A673 (cell line): ENCODE results near the gene BSDC1. TPM values are rescaled to one million over a fixed set of nuclear protein-coding genes. Genes with fewer than 3 reads are reported as not detected.
A peak's percentile ranks its signal among the peaks of the same experiment; 100 is the strongest.

Experiments used
- BruUV-seq: library from RNA; stranded (reverse); fragments of 400-500 nt; replicated peaks from 2 replicates; lab custom pipeline; 2021; lab: Mats Ljungman, UMichigan
- CTCF ChIA-PET: fragments of 300-600 bp; sonication (Branson Sonifier 250); formaldehyde crosslinking; loops from one replicate; lab custom pipeline; 2022; ENCODE audit warnings: antibody characterized with exemption; lab: Charles Lee
- POLR2A ChIA-PET: fragments of 300-600 bp; sonication (Branson Sonifier 250); formaldehyde crosslinking; loops from one replicate; lab custom pipeline; 2022; ENCODE audit warnings: antibody characterized with exemption; ENCODE audit not compliant: low non-redundant PET; lab: Charles Lee
- DNase-seq: peaks from one replicate; pipeline ENCODE4 v3.0.0-alpha.2; 2015; ENCODE audit warnings: low spot score
- H3K27ac ChIP-seq: fragments of 200-600 bp; sonication (generic); 2 replicates; pipeline ENCODE4 v1.5.1; 2016; ENCODE audit warnings: mixed run types, low read depth, mild to moderate bottlenecking, mixed read lengths, antibody characterized with exemption, low read length; ENCODE audit not compliant: poor library complexity, severe bottlenecking
- H3K27me3 ChIP-seq: fragments of 200-600 bp; sonication (generic); replicated peaks from 2 replicates; pipeline ENCODE4 v1.6.1; 2017; ENCODE audit warnings: mixed run types, low read depth, mild to moderate bottlenecking, mixed read lengths, antibody characterized with exemption, low read length; ENCODE audit not compliant: insufficient read depth, poor library complexity
- H3K36me3 ChIP-seq: fragments of 200-600 bp; sonication (generic); 2 replicates; pipeline ENCODE4 v1.6.1; 2016; ENCODE audit warnings: mixed run types, mild to moderate bottlenecking, mixed read lengths, antibody characterized with exemption, low read length; ENCODE audit not compliant: insufficient read depth, poor library complexity, severe bottlenecking
- H3K4me1 ChIP-seq: fragments of 200-600 bp; sonication (generic); 2 replicates; pipeline ENCODE4 v1.6.1; 2017; ENCODE audit warnings: mixed run types, mild to moderate bottlenecking, mixed read lengths, antibody characterized with exemption, low read length; ENCODE audit not compliant: insufficient read depth, poor library complexity, severe bottlenecking
- H3K4me3 ChIP-seq: fragments of 200-600 bp; sonication (generic); 2 replicates; pipeline ENCODE4 v1.5.1; 2016; ENCODE audit warnings: low read depth, mixed run types, mild to moderate bottlenecking, mixed read lengths, low read length; ENCODE audit not compliant: poor library complexity, severe bottlenecking
- H3K9me3 ChIP-seq: fragments of 200-600 bp; sonication (generic); 2 replicates; pipeline ENCODE4 v1.6.1; 2016; ENCODE audit warnings: mixed run types, low read depth, mild to moderate bottlenecking, mixed read lengths, antibody characterized with exemption, low read length; ENCODE audit not compliant: poor library complexity, severe bottlenecking
- CTCF ChIP-seq: fragments of 300-800, 200-600 bp; sonication (generic); conservative IDR thresholded peaks from 2 replicates; pipeline ENCODE4 v1.5.1; 2017; ENCODE audit warnings: low read depth, mild to moderate bottlenecking, antibody characterized with exemption, low read length, moderate library complexity, mixed read lengths
- EZH2 ChIP-seq: fragments of 200-600 bp; sonication (generic); IDR thresholded peaks from 2 replicates; pipeline ENCODE4 v1.6.1; 2017; ENCODE audit warnings: borderline replicate concordance, low read depth, mild to moderate bottlenecking, mixed read lengths, antibody characterized with exemption, low read length; ENCODE audit not compliant: poor library complexity, severe bottlenecking
- intact Hi-C: fragments of 100-400 bp; cut with micrococcal nuclease; formaldehyde crosslinking; loops from one replicate; pipeline ENCODE4 v1.10.0; 2022; ENCODE audit not compliant: unreplicated experiment
- total RNA-seq: library from RNA; stranded (reverse); gene quantifications from 2 replicates; pipeline ENCODE4 v1.2.3, GENCODE V29; 2021

Gene BSDC1
- total RNA-seq, 1 experiment from 2014 or later, result 48.0 TPM

- POLR2A ChIA-PET, result interaction anchor here (0.6 kb wide), 1 partner anchor 9 kb away, joined by 14 read pairs; no protein-coding TSS in a partner anchor
- Histone ChIP-seq H3K9me3 (no peaks in the 10 kb centered on the region), H3K27me3 (no peaks in the 10 kb centered on the region), H3K36me3 (peaks cover 32% of the 10 kb centered on the region), H3K4me3 (no peak overlapping the region), H3K4me1 (peaks cover 9% of the 10 kb centered on the region), H3K27ac (no peak overlapping the region)
- DNase-seq, result no peak
- no TSS peak for BruUV-seq
- CTCF ChIA-PET, result no interaction called here
- no peak for TF ChIP-seq CTCF
- TF ChIP-seq EZH2, result no peak
- intact Hi-C loops, result no loop called here
Measured at GRCh38 chr1:32364836-32365235, 29.4 kb downstream of the BSDC1 start.

DNA sequence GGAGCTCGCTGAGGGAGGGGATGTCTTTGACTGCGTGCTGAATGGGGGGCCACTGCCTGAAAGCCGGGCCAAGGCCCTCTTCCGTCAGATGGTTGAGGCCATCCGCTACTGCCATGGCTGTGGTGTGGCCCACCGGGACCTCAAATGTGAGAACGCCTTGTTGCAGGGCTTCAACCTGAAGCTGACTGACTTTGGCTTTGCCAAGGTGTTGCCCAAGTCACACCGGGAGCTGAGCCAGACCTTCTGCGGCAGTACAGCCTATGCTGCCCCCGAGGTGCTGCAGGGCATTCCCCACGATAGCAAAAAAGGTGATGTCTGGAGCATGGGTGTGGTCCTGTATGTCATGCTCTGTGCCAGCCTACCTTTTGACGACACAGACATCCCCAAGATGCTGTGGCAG lies 30.5 kb downstream of the BSDC1 start:
- no TSS peak for BruUV-seq
- DNase-seq, result no peak
- peaks cover 27% of the 10 kb centered on the region for H3K36me3 ChIP-seq
- H3K27me3 ChIP-seq, result no peaks in the 10 kb centered on the region
- TF ChIP-seq EZH2 (no peak), CTCF (no peak)
- ChIA-PET CTCF (no interaction called here), POLR2A (interaction anchor here (0.6 kb wide), 1 partner anchor 36 kb away, joined by 3 read pairs; no protein-coding TSS in a partner anchor)
- H3K4me3 ChIP-seq, result no peak overlapping the region
- intact Hi-C loops, result no loop called here
- no peak overlapping the region for H3K27ac ChIP-seq
- H3K4me1 ChIP-seq, result peaks cover 9% of the 10 kb centered on the region
- no peaks in the 10 kb centered on the region for H3K9me3 ChIP-seq

DNA sequence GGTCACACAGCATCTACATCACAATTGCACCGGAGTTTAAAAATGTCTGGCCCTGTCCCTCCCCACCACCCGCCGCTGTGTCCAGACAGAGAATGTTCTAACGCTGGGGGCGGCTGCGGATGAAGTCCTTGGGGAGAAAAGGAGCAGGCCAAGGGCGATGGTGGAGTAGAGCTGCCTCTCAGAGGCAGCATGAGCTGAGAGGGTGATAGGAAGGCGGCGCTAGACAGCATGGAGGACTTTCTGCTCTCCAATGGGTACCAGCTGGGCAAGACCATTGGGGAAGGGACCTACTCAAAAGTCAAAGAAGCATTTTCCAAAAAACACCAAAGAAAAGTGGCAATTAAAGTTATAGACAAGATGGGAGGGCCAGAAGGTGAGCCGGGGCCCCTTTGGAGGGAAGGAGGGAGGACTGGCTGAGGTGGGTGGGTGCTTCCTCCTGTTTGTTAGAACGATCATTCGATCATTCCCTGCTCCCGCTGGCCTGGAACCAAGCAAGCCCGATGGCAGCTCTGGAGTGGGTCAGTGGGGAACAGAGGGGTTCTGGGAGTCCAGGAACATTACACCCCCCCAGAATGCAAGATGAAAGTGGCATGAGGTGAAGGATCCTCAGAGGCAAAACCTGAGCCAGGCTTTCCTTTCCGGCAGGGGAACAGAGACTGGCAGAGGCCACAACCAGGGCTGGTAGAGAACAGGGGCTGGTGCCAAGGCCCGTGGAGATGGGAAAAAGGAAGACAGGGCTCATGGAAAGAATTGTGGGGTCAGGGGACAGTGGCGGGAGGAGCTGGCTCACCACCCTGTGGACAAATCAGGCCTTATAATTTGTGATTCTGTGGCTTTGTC lies 31.5 kb downstream of the BSDC1 start, which contains the start of the genes FAM229A and TSSK3:
Gene FAM229A (minus strand): TSS at position 12 of the 840 bp plus-strand sequence. CDS start 394 bp downstream, outside the sequence.
Gene TSSK3 (plus strand): TSS at position 66 of the 840 bp plus-strand sequence. CDS start 163 bp downstream, at position 229.
- intact Hi-C loops, result no loop called here
- POLR2A ChIA-PET, result interaction anchor here (0.6 kb wide), 2 partner anchors 10 to 35 kb away, joined by 3 to 4 read pairs; no protein-coding TSS in a partner anchor
- peak within 1 kb of the TSS; percentile 49 for H3K4me3 ChIP-seq

More for the DNA sequence above, 31.5 kb downstream of the BSDC1 start, which contains the start of the genes FAM229A and TSSK3:
- CTCF ChIA-PET, result no interaction called here
- Histone ChIP-seq H3K36me3 (peaks cover 19% of the 10 kb centered on the region), H3K4me1 (peaks cover 9% of the 10 kb centered on the region), H3K27me3 (no peaks in the 10 kb centered on the region), H3K9me3 (no peaks in the 10 kb centered on the region), H3K27ac (no peak within 1 kb of the TSS)
- TF ChIP-seq CTCF (no peak), EZH2 (no peak)
- no peak for DNase-seq
- no TSS peak for BruUV-seq
